Neural cell (in vitro differentiated cells): ENCODE measurements around the gene NUDT19. TPM values are rescaled to one million over a fixed set of nuclear protein-coding genes. Genes with fewer than 3 reads are reported as not detected.

Source experiments
- H2AFZ ChIP-seq: fragments of 200-600, 300-800 bp; sonication (generic), shearing (Covaris generic); 2 replicates; pipeline ENCODE4 v1.6.0; 2014; ENCODE audit warnings: low read depth, mild to moderate bottlenecking, antibody characterized with exemption, low read length, moderate library complexity
- H3F3A ChIP-seq: fragments of 200-600 bp; shearing (Covaris generic); 2 replicates; pipeline ENCODE4 v1.6.1; 2016; ENCODE audit warnings: mild to moderate bottlenecking, moderate library complexity, mixed read lengths, antibody characterized with exemption, low read length; ENCODE audit not compliant: insufficient read depth, poor library complexity, severe bottlenecking
- H3K27ac ChIP-seq: fragments of 200-600, 300-800 bp; sonication (generic), shearing (Covaris generic); 2 replicates; pipeline ENCODE4 v1.5.1; 2014; ENCODE audit warnings: mild to moderate bottlenecking, low read length, moderate library complexity
- H3K27me3 ChIP-seq: fragments of 300-800, 200-600 bp; sonication (generic), shearing (Covaris generic); 2 replicates; pipeline ENCODE4 v1.6.0; 2014; ENCODE audit warnings: mild to moderate bottlenecking, low read depth, low read length, moderate library complexity; ENCODE audit not compliant: insufficient read depth
- H3K36me3 ChIP-seq: fragments of 300-800, 200-600 bp; sonication (generic), shearing (Covaris generic); 2 replicates; pipeline ENCODE4 v1.5.1; 2014; ENCODE audit warnings: mild to moderate bottlenecking, antibody characterized with exemption, low read length, moderate library complexity; ENCODE audit not compliant: insufficient read depth
- H3K4me2 ChIP-seq: fragments of 300-800, 200-600 bp; sonication (generic), shearing (Covaris generic); 2 replicates; pipeline ENCODE4 v1.6.0; 2014; ENCODE audit warnings: mild to moderate bottlenecking, low read length
- H3K4me3 ChIP-seq: fragments of 300-800, 200-600 bp; sonication (generic), shearing (Covaris generic); 2 replicates; pipeline ENCODE4 v1.5.1; 2014; ENCODE audit warnings: mild to moderate bottlenecking, low read length, moderate library complexity
- H3K79me2 ChIP-seq: fragments of 200-600 bp; shearing (Covaris generic); replicated peaks from 2 replicates; pipeline ENCODE4 v1.6.0; 2014; ENCODE audit warnings: mild to moderate bottlenecking, low read length, moderate library complexity; ENCODE audit not compliant: insufficient read depth
- H3K9ac ChIP-seq: fragments of 300-800, 200-600 bp; sonication (generic), shearing (Covaris generic); 2 replicates; pipeline ENCODE4 v1.6.1; 2016; ENCODE audit warnings: mild to moderate bottlenecking, low read length, mixed read lengths
- H3K9me2 ChIP-seq: fragments of 200-600 bp; shearing (Covaris generic); 2 replicates; pipeline ENCODE4 v1.6.1; 2016; ENCODE audit warnings: mild to moderate bottlenecking, low read length, mixed read lengths; ENCODE audit not compliant: insufficient read depth
- H3K9me3 ChIP-seq: fragments of 200-600, 300-800 bp; sonication (generic), shearing (Covaris generic); 2 replicates; pipeline ENCODE4 v1.6.1; 2016; ENCODE audit warnings: mild to moderate bottlenecking, mixed run types, low read length, moderate library complexity, mixed read lengths
- H4K20me1 ChIP-seq: fragments of 200-600 bp; shearing (Covaris generic); 2 replicates; pipeline ENCODE4 v1.6.1; 2016; ENCODE audit warnings: mild to moderate bottlenecking, mixed run types; ENCODE audit not compliant: insufficient read depth
- CTCF ChIP-seq: fragments of 450-650 bp; IDR thresholded peaks from 2 replicates; pipeline ENCODE4 v1.5.1; 2014; ENCODE audit warnings: antibody characterized with exemption, mild to moderate bottlenecking, moderate library complexity; ENCODE audit not compliant: poor library complexity, severe bottlenecking
- EP300 ChIP-seq: fragments of 450-650 bp; conservative IDR thresholded peaks from 2 replicates; pipeline ENCODE4 v1.6.1; 2014; ENCODE audit warnings: antibody characterized with exemption, mild to moderate bottlenecking, moderate library complexity; ENCODE audit not compliant: poor library complexity, severe bottlenecking
- EZH2 ChIP-seq: fragments of 200-600, 300-800 bp; shearing (Covaris generic), sonication (generic); IDR thresholded peaks from 2 replicates; pipeline ENCODE4 v1.6.1; 2014; ENCODE audit warnings: antibody characterized with exemption, low read length, borderline replicate concordance, mild to moderate bottlenecking; ENCODE audit not compliant: insufficient read depth, poor library complexity, severe bottlenecking
- MXI1 ChIP-seq: fragments of 450-650 bp; conservative IDR thresholded peaks from 2 replicates; pipeline ENCODE4 v1.6.1; 2014; ENCODE audit warnings: antibody characterized with exemption, mild to moderate bottlenecking; ENCODE audit not compliant: poor library complexity, severe bottlenecking
- POLR2AphosphoS5 ChIP-seq: IDR thresholded peaks from 2 replicates; pipeline ENCODE4 v1.6.1; 2012
- RAD21 ChIP-seq: fragments of 450-650 bp; conservative IDR thresholded peaks from 2 replicates; pipeline ENCODE4 v1.6.1; 2014; ENCODE audit warnings: antibody characterized with exemption, mild to moderate bottlenecking, moderate library complexity
- REST ChIP-seq: IDR thresholded peaks from 2 replicates; pipeline ENCODE4 v1.6.1; 2012; ENCODE audit warnings: borderline replicate concordance
- SMC3 ChIP-seq: fragments of 450-650 bp; conservative IDR thresholded peaks from 2 replicates; pipeline ENCODE4 v1.6.1; 2014; ENCODE audit warnings: antibody characterized with exemption, mild to moderate bottlenecking, moderate library complexity; ENCODE audit not compliant: poor library complexity
- TAF1 ChIP-seq: IDR thresholded peaks from 2 replicates; pipeline ENCODE4 v1.6.1; 2012; ENCODE audit warnings: low read depth
- polyA plus RNA-seq: library from polyadenylated mRNA; depleted of rRNA; stranded (reverse); fragments of >200 nt; gene quantifications from 2 replicates; pipeline ENCODE4 v1.2.3, GENCODE V29; 2014

Gene NUDT19
- polyA plus RNA-seq, 1 donor from 2014 or later: 1.2 TPM

DNA sequence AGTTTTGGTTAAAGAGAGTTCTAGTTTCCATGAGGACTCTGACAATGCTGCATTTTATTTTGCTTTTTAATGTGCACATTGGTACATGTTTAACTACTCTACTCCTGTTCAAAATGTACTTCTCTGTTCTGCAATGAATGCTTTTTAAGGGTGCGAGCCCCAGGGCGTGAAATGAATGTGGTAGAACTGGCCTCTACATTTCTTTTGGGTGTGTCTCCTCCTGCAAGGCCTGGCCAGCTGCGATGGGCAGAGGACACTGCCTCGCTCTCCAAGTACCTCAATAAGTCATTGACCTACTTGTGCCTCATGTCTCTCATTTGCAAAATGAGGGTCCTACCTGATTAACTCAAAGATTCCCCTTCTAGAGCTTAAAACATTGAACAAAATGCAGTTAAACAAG, 9.3 kb upstream of the NUDT19 start:
- Histone ChIP-seq H3K27ac (no peak overlapping the region), H3K9me3 (no peaks in the 10 kb centered on the region), H3K9me2 (no peaks in the 10 kb centered on the region), H3K79me2 (no peaks in the 10 kb centered on the region), H3K9ac (no peak overlapping the region), H3K4me2 (no peak overlapping the region), H3K4me3 (no peak overlapping the region), H3F3A (no peaks in the 10 kb centered on the region), H3K36me3 (no peaks in the 10 kb centered on the region), H4K20me1 (no peaks in the 10 kb centered on the region), H2AFZ (no peak overlapping the region), H3K27me3 (peaks cover 6% of the 10 kb centered on the region)
- TF ChIP-seq POLR2AphosphoS5 (no peak), MXI1 (no peak), REST (no peak), RAD21 (no peak), EP300 (no peak), EZH2 (no peak), CTCF (no peak), SMC3 (no peak), TAF1 (no peak)

- H3K4me2 ChIP-seq: no peak overlapping the region
- H3F3A ChIP-seq: no peaks in the 10 kb centered on the region
- H3K36me3 ChIP-seq: no peaks in the 10 kb centered on the region
- no peaks in the 10 kb centered on the region for H3K27me3 ChIP-seq
- no peaks in the 10 kb centered on the region for H4K20me1 ChIP-seq
- no peak overlapping the region for H3K4me3 ChIP-seq
- TF ChIP-seq REST (no peak), CTCF (no peak), EP300 (no peak), EZH2 (no peak), MXI1 (no peak), SMC3 (no peak)
- no peak overlapping the region for H2AFZ ChIP-seq
- H3K27ac ChIP-seq: no peak overlapping the region
- no peaks in the 10 kb centered on the region for H3K79me2 ChIP-seq
- H3K9me3 ChIP-seq: no peaks in the 10 kb centered on the region
- H3K9me2 ChIP-seq: no peaks in the 10 kb centered on the region
- H3K9ac ChIP-seq: no peak overlapping the region
Measured at GRCh38 chr19:32686847-32687475, 4.7 kb upstream of the NUDT19 start.
